ENCODE measurements around the gene PDE10A.

The PDE10A gene

DNA sequence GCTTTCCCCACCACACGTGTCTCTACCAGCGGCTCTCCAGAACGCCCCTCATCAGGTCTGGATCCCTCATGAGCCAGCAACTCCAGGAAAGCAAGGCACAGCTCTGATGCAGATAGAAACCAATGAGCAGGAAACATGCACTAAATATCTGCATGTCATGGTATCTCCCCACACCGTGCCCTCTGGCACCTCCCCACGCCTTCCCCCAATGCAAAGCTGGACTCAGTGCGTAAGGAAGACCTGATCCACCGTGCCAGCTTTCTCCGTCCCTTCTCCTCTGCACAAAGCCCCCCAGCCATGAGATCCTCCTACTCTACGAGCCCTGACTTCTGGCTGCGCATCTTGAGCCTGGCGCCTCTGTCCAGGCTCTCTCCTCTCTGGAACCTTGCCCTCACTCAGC lies 9.4 kb downstream of the PDE10A start:
- no peak for DNase-seq

DNA sequence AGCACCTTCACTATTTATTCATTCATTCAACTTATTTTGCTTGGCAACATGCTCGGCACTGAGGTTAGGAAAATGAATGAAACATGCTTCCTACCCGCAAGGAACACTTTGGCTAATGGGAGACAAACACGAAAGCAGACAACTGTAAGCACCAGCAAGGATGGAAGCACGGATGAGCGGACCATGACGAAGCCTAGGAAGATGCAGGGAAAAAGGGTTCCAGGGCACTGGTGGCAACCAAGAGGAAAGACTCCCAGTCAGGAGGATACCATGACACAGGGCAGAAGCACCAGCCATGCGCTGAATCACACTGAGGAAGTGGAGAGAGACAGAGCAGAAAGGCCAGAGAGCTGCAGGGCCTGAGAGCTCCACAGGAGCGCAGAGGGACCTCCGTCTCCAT lies 9.8 kb downstream of the PDE10A start:
- DNase-seq, result no peak

DNA sequence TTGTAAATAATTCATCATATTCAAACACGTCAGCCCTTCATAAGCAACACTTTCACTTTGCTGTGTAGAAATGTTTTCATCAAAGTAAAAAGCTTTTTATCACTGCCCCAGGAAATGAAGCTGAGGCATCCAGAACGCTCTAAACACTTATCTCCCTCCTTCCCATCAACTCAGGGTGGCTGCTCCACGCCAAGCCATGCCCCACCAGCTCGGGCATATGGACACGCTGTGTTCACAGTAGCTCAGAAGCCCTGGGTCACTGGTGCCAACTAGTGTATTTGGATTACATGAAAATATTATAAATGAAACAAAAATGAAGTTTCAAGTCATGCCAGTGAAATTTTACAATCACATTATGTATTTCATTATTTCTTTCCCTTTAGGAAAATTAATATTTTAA lies 10.3 kb downstream of the PDE10A start:
- no peak for DNase-seq

- no peak for DNase-seq
These were observed 13.6 kb downstream of the PDE10A start for GRCh38 chr6:165649166-165650137.

GRCh38 chr6:165647041-165647440 lies 16.0 kb downstream of the PDE10A start:
- no peak for DNase-seq

DNA sequence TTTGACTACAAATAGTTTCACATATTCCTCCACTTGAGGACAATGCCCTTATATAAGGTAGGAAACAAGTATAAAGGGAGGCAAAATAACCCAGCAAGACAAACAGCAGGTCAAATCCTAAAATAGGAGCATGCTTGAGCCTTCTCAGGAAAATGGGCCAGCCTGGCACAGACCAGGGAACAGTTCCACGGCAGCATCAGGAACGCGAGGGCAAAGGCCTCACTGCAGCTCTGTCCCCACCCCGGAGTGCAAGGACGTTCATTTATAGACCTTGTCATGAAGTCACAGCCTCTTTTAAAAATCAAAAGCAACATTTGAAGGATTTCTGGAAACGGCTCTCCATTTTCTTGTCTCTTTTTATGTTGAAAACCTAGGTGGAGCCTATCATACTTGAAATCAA lies 17.1 kb downstream of the PDE10A start:
- DNase-seq, result no peak

GRCh38 chr6:165644586-165645266 lies 18.3 kb downstream of the PDE10A start:
- no peak for DNase-seq

- no peak for DNase-seq
These were observed 20.0 kb downstream of the PDE10A start for GRCh38 chr6:165643015-165643414.

- no peak for DNase-seq
These were observed 21.3 kb downstream of the PDE10A start for GRCh38 chr6:165641672-165642156.

DNA sequence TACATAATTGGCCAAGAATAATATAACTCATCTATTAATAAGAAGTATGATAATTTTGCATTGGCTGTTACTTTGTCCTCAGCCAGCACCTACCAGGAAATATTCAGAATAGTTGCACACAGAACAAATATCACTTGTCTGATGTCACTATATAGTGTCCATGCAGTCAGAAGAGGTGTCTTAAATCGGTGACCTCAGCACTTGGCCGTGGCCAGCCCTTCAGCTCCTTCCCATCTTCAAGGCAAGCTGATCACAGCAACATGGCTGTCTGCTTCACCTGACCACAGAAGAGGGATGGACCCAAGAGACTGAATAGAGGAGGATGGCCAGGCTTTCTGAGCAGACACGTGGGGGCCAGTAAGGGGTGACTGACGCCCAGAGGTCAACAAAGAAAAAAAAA lies 22.2 kb downstream of the PDE10A start:
- no peak for DNase-seq

DNA sequence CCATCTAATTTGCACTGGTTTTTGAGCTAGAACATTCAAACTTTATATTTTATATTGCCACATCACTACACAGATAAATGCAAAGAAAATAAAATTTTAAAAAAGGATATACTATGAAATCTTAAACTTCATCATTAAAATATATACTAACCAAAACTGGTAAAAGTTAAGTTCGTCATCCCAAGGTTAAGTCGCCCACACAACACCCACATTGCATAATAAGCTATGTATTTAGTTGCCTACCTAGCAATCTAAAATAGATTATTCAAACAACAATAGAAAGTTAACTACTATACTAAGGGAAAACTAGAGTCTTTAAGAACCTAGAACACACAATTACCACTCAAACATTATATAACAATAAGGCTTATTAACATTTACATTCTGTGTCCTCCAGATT lies 24.5 kb downstream of the PDE10A start:
- no peak for DNase-seq

- no peak for DNase-seq
These were observed 25.5 kb downstream of the PDE10A start for GRCh38 chr6:165637586-165637985.

- DNase-seq, result no peak
These were observed 26.5 kb downstream of the PDE10A start for GRCh38 chr6:165636402-165637048.

- DNase-seq, result no peak
These were observed 27.1 kb downstream of the PDE10A start for GRCh38 chr6:165635965-165636364.

GRCh38 chr6:165634101-165634880 lies 28.8 kb downstream of the PDE10A start:
- no peak for DNase-seq

DNA sequence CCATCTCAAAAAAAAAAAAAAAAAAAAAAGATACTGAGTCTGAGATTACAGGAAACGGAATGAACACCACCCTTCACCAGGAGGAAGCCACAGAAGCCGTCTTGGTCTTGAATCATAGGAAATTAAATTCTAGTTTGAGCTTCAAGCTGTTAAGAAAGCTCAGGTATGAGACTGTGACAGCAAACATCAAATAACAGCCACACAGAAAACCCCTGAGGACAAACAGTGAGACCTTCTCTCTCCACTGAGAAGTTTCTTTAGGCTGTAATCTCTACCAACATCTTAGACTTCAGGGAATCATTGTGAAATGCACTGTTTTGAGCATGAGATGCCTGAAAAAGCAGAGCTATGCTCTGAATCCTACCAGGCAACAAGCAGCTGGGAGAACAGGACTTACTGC lies 30.8 kb downstream of the PDE10A start:
- DNase-seq, result no peak

- DNase-seq, result no peak
These were observed 32.5 kb downstream of the PDE10A start for GRCh38 chr6:165630544-165630953.

DNA sequence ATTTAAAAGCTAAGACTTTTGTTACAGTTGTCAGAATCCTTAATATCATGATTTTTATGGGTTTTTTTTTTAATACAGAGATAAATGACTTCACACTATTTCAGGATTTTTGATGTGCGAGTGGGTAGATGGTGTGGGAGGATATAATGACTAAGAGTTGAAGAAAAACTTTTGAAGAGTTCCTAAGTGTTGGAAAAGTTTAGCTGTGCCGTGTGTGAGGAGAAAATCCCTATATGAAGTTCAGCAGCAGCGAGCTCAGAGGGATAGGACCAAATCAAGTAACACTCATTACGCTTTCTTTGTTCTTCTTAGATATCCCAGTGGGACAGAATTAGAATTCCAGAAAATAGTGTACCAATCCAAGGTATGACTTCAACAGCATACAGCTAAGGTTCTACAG lies 34.1 kb downstream of the PDE10A start:
- no peak for DNase-seq

DNA sequence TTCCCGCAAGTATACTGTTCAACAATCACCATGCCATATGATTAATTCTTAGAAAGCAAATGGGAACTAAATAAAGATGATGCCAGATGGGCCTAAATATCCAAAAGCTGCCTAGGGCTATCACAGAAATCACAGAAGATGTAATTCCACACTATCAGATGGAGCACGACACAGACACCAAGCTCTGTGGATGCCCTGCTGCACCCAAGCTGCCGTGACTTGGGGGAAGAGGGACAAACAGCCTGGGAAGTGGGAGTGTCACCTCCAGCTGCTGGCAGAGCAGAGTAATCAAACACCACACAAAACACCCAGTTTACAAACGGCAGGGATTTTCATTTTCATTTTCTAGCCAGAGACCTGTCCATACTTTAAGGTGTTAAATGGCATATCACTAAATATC lies 35.7 kb downstream of the PDE10A start:
- no peak for DNase-seq

- DNase-seq, result no peak
These were observed 36.3 kb downstream of the PDE10A start for GRCh38 chr6:165626711-165627110.

DNA sequence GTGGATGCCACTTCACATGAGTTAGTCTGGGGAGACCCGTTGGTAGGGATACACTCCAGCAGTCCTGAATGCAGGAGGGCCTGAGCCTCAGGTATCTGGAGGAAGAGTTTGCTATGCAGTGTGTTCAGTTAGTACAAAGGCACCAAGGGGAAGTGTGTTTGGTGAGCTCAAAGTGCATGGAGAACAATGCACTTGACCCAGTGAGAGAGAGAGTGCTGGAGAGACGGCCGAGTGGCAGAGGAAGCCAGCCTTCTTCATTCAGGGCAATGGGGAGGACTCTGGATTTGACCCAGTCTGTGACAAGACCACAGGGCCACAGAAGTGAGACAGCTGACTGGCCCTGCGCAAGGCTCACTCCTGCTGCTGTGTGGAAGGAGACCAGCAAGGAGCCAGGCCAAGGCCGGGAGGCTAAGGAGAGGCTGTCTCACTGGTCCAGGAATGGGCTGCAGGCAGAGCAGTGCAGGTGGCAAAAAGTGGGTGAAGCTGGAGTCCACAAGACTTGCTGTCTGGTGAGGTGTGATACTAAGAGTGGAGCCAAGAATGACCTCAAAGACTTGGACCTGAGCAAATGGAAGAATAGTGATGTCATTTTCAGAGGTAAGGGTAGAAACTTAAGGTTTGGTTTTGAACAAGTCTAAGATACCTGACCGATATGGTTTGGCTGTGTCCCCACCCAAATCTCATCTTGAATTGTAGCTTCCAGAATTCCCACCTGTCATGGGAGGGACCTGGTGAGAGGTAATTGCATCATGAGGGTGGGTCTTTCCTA lies 38.0 kb downstream of the PDE10A start:
- no peak for DNase-seq

GRCh38 chr6:165621940-165622339 lies 41.1 kb downstream of the PDE10A start:
- DNase-seq, result no peak

All from activated gamma-delta T cell (primary cell).